22Rv1 (cell line): Measurements from ENCODE around the gene CHI3L2.

Experiments used
- H3K27ac ChIP-seq: fragments of 450-650 bp; 2 replicates; pipeline ENCODE4 v1.5.1; 2017
- ZFX ChIP-seq: fragments of 450-650 bp; IDR thresholded peaks from 2 replicates; pipeline ENCODE4 v1.6.1; 2017; ENCODE audit warnings: antibody characterized with exemption, borderline replicate concordance
- TF ChIP-seq, protein P1 (sequence below): fragments of 450-650 bp; IDR thresholded peaks from 2 replicates; pipeline ENCODE4 v1.5.1; 2017; ENCODE audit warnings: mild to moderate bottlenecking

Gene CHI3L2, protein sequence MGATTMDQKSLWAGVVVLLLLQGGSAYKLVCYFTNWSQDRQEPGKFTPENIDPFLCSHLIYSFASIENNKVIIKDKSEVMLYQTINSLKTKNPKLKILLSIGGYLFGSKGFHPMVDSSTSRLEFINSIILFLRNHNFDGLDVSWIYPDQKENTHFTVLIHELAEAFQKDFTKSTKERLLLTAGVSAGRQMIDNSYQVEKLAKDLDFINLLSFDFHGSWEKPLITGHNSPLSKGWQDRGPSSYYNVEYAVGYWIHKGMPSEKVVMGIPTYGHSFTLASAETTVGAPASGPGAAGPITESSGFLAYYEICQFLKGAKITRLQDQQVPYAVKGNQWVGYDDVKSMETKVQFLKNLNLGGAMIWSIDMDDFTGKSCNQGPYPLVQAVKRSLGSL

GRCh38 chr1:111227434-111227833 lies at the start of gene CHI3L2:
CHI3L2 (plus strand) TSS chr1:111227713; CDS start chr1:111227730, 17 bp downstream.
- TF ChIP-seq, protein P1, sequence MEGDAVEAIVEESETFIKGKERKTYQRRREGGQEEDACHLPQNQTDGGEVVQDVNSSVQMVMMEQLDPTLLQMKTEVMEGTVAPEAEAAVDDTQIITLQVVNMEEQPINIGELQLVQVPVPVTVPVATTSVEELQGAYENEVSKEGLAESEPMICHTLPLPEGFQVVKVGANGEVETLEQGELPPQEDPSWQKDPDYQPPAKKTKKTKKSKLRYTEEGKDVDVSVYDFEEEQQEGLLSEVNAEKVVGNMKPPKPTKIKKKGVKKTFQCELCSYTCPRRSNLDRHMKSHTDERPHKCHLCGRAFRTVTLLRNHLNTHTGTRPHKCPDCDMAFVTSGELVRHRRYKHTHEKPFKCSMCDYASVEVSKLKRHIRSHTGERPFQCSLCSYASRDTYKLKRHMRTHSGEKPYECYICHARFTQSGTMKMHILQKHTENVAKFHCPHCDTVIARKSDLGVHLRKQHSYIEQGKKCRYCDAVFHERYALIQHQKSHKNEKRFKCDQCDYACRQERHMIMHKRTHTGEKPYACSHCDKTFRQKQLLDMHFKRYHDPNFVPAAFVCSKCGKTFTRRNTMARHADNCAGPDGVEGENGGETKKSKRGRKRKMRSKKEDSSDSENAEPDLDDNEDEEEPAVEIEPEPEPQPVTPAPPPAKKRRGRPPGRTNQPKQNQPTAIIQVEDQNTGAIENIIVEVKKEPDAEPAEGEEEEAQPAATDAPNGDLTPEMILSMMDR: no peak
- no peak for TF ChIP-seq ZFX
- H3K27ac ChIP-seq: no peak within 1 kb of the TSS

GRCh38 chr1:111179968-111180533 lies 47.5 kb upstream of the CHI3L2 start:
- no peak for TF ChIP-seq ZFX
- TF ChIP-seq, protein P1: no peak
- no peak overlapping the region for H3K27ac ChIP-seq

- no peak overlapping the region for H3K27ac ChIP-seq
- TF ChIP-seq, protein P1: no peak
- no peak for TF ChIP-seq ZFX
These were observed 45.5 kb upstream of the CHI3L2 start for GRCh38 chr1:111182052-111182451.

- H3K27ac ChIP-seq: no peak overlapping the region
- TF ChIP-seq ZFX: no peak
- TF ChIP-seq, protein P1: no peak
These were observed 44.0 kb upstream of the CHI3L2 start for GRCh38 chr1:111183308-111184069.

- no peak overlapping the region for H3K27ac ChIP-seq
- TF ChIP-seq, protein P1: no peak
These were observed 42.9 kb upstream of the CHI3L2 start for GRCh38 chr1:111184663-111185062.

GRCh38 chr1:111190931-111191451 lies 36.5 kb upstream of the CHI3L2 start:
- TF ChIP-seq ZFX: no peak
- TF ChIP-seq, protein P1: no peak
- H3K27ac ChIP-seq: no peak overlapping the region
